Transverse colon (tissue), 4 donors: Measurements from ENCODE around the gene MACO1. TPM values are rescaled to one million over a fixed set of nuclear protein-coding genes. Genes with fewer than 3 reads are reported as not detected.

Experiments used
- DNase-seq: peaks from one replicate; pipeline ENCODE4 v3.0.0-alpha.2; 2019
- H3K27ac ChIP-seq, 4 donors: fragments of 200-600 bp; sonication (generic); 2 replicates each; pipeline ENCODE4 v1.5.1; 2016 to 2018; ENCODE audit warnings: inconsistent platforms in 4 of 4
- H3K27me3 ChIP-seq: fragments of 200-600 bp; sonication (generic); 2 replicates; pipeline ENCODE4 v1.5.1; 2017; ENCODE audit warnings: inconsistent platforms
- H3K36me3 ChIP-seq, 4 donors: fragments of 200-600 bp; sonication (generic); 2 replicates each; pipeline ENCODE4 v1.5.1; 2017 to 2019; ENCODE audit warnings: inconsistent platforms in 4 of 4
- H3K4me1 ChIP-seq, 4 donors: fragments of 200-600 bp; sonication (generic); 2 replicates each; pipeline ENCODE4 v1.5.1; 2017 to 2020; ENCODE audit warnings: inconsistent platforms in 4 of 4
- H3K4me3 ChIP-seq, 4 donors: fragments of 200-600 bp; sonication (generic); 1 replicate in 1 of 4; 2 replicates in 3 of 4; pipeline versions ENCODE4 v1.5.1 to v1.6.1; 2017 to 2019; ENCODE audit warnings: inconsistent platforms in 4 of 4
- H3K9me3 ChIP-seq, 2 donors: fragments of 200-600 bp; sonication (generic); 2 replicates each; pipeline ENCODE4 v1.5.1; 2017 to 2019; ENCODE audit warnings: inconsistent platforms in 2 of 2
- EP300 ChIP-seq: sonication (generic); formaldehyde crosslinking; IDR thresholded peaks from one replicate; pipeline ENCODE4 v1.6.1; 2017; ENCODE audit warnings: antibody characterized with exemption, low read depth
- POLR2A ChIP-seq: fragments of 450-650 bp; IDR thresholded peaks from one replicate; pipeline ENCODE4 v1.6.1; 2016; ENCODE audit warnings: antibody characterized with exemption, mild to moderate bottlenecking, moderate library complexity
- POLR2AphosphoS5 ChIP-seq, 3 donors: sonication (generic); formaldehyde crosslinking; IDR thresholded peaks; one replicate each; pipeline ENCODE4 v1.6.1; 2016; ENCODE audit warnings: antibody characterized with exemption in 3 of 3
- WGBS, 2 donors: methylation state at CpG; one replicate each; pipeline ENCODE4 v1.1.5; 2018; ENCODE audit warnings: low coverage in 1 of 2; 5-methylcytosine and 5-hydroxymethylcytosine counted together
- in situ Hi-C, 4 donors: fragments of 200-750 bp; cut with MboI; loops; one replicate each; pipeline versions ENCODE4 v1.15.0 to v1.15.1; 2017; ENCODE audit warnings: low sequenced_read_pairs in 3 of 4, low pct_ligation_motif_present in 1 of 4, low pct_unique_long_range_greater_than_20kb in 1 of 4
- intact Hi-C: fragments of 100-400 bp; cut with DNase I; formaldehyde crosslinking; loops from one replicate; pipeline ENCODE4 v1.15.1; 2023; ENCODE audit warnings: low total_unique reads
- total RNA-seq, 4 donors: library from RNA; depleted of rRNA; stranded (reverse); fragments of >200 nt; gene quantifications; one replicate each; pipeline ENCODE4 v1.1.0, GENCODE V29; 2016
- TF ChIP-seq, protein P1 (sequence below), 5 experiments: fragments of 200-600 bp in 3 of 5; fragments of 450-650 bp in 2 of 5; sonication (generic) in 3 of 5; IDR thresholded peaks; 1 replicate in 2 of 5; 2 replicates in 3 of 5; pipeline ENCODE4 v1.5.1; 2016 to 2017; ENCODE audit warnings: antibody characterized with exemption in 5 of 5, inconsistent platforms in 3 of 5, mild to moderate bottlenecking in 2 of 5, moderate library complexity in 1 of 5

The MACO1 gene
- total RNA-seq, 4 donors from 2014 or later, result 11.3 to 24.9 (median 19.0) TPM

DNA sequence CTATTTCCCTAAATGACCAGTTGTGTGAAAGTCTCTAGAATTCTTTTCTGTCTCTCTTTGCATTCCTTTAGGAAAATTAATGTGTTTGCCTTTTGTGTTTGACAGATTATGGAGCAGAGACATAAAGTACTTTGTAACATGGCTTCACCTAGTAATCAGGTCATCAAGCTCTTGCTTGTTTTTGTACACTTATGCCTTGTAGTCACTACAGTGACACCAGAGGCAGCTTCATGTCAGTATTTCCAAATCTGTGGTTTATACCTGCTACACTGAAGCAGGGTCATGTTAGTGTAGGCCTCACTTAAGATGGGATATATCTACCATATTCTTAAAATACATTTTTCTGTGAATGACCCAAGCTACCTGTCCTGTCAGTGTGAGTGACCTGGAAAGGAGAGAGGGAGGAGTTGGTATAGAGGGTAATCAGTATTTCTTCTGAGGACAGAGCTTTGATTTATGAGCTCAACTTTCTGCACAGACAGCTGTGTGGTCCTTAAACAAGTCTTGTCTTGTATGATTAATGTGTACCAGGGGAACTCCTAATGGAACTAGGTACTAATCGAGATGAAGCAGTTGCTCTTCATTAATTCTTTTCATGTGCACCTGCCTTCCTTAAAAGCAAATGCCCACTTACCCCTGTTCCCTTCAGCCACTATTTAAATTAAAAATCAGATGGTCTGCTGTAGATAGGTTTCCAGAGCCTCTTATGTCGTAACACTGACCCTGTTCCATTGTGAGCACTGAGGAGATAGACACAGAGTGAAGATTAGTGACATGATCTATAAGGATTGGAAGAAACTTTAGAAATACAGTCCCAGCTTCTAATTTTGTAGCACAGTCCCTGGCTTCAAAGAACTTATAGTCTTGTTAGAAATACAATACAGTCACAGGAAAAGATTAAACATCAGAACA, 45.7 kb downstream of the MACO1 start:
- DNase-seq, result no peak
- intact Hi-C loops, result no loop called here
- H3K4me3 ChIP-seq, result no peak overlapping the region
- no peaks in the 10 kb centered on the region for H3K36me3 ChIP-seq
- TF ChIP-seq, protein P1, sequence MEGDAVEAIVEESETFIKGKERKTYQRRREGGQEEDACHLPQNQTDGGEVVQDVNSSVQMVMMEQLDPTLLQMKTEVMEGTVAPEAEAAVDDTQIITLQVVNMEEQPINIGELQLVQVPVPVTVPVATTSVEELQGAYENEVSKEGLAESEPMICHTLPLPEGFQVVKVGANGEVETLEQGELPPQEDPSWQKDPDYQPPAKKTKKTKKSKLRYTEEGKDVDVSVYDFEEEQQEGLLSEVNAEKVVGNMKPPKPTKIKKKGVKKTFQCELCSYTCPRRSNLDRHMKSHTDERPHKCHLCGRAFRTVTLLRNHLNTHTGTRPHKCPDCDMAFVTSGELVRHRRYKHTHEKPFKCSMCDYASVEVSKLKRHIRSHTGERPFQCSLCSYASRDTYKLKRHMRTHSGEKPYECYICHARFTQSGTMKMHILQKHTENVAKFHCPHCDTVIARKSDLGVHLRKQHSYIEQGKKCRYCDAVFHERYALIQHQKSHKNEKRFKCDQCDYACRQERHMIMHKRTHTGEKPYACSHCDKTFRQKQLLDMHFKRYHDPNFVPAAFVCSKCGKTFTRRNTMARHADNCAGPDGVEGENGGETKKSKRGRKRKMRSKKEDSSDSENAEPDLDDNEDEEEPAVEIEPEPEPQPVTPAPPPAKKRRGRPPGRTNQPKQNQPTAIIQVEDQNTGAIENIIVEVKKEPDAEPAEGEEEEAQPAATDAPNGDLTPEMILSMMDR (IDR thresholded peaks at IDR 0.05), result no peak
- TF ChIP-seq POLR2AphosphoS5 (IDR thresholded peaks at IDR 0.05) (no peak), EP300 (no peak), POLR2A (no peak)
- H3K9me3 ChIP-seq, result no peaks in the 10 kb centered on the region
- in situ Hi-C loops, result no loop called here
- peaks cover 4 to 22% (median 7%) of the 10 kb centered on the region in 4 donors for H3K4me1 ChIP-seq
- no peaks in the 10 kb centered on the region for H3K27me3 ChIP-seq
- WGBS, 2 donors, result 81 to 90% methylated on average over 2 of the region's 2 CpGs
- H3K27ac ChIP-seq, result no peak overlapping the region

DNA sequence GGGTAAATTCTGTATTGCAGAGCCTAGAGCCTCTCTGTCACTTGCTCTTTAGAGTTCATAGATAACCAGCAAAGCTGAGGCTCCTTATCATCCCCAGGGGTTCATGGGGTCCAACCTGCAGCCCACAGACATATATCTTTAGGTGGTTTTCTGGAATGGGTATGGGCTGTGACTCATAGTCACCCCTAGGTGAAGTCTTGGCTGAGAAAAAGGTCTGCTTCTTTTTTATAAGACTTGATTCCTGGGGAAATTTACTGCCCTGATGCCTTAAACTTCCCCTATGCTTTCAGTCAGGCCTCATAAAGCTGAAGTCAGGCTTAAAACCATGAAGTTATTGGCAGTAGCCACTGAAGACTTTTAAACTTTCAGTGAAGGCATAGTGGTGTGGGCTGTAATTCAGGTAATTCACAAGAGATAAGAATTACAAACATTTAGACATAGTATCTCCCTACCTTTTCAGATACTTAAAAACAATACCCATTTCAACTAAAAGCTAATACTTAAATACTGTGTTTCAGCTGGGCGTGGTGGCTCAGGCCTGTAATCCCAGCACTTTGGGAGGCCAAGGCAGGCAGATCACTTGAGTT, 46.8 kb downstream of the MACO1 start:
- 100% methylated on average over 1 of the region's 1 CpG for WGBS, 2 donors
- intact Hi-C loops, result no loop called here
- no peak overlapping the region for H3K27ac ChIP-seq

DNA sequence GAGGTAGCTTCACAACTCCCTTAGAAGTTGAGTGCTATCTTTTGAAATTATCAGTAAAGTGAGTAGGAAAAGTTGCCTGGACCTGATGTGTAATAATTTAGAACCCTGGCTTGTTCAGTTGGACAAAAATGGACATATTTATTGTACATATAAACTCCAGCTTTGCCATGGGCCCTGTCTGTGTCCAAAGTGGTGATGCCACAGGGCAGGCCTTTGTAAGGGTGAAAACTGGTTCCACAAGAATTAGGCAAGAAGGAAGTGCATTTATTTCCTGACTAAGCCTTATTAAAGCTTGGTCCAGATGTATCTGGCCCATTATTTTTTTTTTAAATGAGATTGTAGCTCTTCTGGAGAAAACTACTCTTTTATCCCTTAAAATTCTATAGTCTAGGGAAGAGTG, 47.9 kb downstream of the MACO1 start:
- Histone ChIP-seq H3K9me3 (no peaks in the 10 kb centered on the region), H3K27me3 (no peaks in the 10 kb centered on the region), H3K4me1 (peaks cover 5 to 25% (median 9%) of the 10 kb centered on the region in 4 donors), H3K4me3 (no peak overlapping the region), H3K36me3 (peaks cover 0 to 2% (median 0%) of the 10 kb centered on the region in 4 donors), H3K27ac (no peak overlapping the region)
- TF ChIP-seq, protein P1 (IDR thresholded peaks at IDR 0.05), result no peak
- TF ChIP-seq EP300, result no peak
- TF ChIP-seq POLR2A, result no peak
- no peak for TF ChIP-seq POLR2AphosphoS5 (IDR thresholded peaks at IDR 0.05)
- in situ Hi-C loops (no loop called here), intact Hi-C loops (no loop called here)
- DNase-seq, result no peak

More for the DNA sequence above, 46.8 kb downstream of the MACO1 start:
- Histone ChIP-seq H3K4me3 (no peak overlapping the region), H3K4me1 (peaks cover 4 to 22% (median 7%) of the 10 kb centered on the region in 4 donors), H3K9me3 (no peaks in the 10 kb centered on the region), H3K27me3 (no peaks in the 10 kb centered on the region), H3K36me3 (no peaks in the 10 kb centered on the region)
- TF ChIP-seq EP300, result no peak
- no peak for TF ChIP-seq POLR2A
- TF ChIP-seq, protein P1 (IDR thresholded peaks at IDR 0.05), result no peak
- TF ChIP-seq POLR2AphosphoS5 (IDR thresholded peaks at IDR 0.05), result no peak
- no peak for DNase-seq
- in situ Hi-C loops, result no loop called here

DNA sequence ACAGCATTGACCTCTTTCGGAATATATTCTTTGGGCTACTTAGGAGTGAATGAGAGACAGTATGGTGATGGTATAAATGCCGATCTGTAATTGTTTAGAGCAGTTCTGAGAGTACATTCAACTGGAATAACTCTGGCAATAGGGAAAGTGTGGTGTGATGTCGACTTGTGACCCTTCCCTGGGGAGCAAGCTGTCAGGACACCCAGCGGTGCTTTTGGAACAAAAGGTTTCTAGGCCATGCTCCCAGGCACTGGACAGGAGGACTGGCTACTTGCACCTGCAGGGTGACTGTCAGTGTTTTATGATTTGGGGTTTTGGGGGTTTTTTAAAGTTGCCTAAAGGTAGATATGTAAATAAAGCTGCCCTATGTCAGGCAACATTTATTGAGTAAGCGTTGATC, 50.9 kb downstream of the MACO1 start:
- TF ChIP-seq, protein P1 (IDR thresholded peaks at IDR 0.05), result no peak
- TF ChIP-seq POLR2A (no peak), EP300 (no peak), POLR2AphosphoS5 (IDR thresholded peaks at IDR 0.05) (no peak)
- in situ Hi-C loops, result no loop called here
- no peaks in the 10 kb centered on the region for H3K27me3 ChIP-seq
- WGBS, 2 donors, result 88% methylated on average over 5 of the region's 5 CpGs; no CpG with 5 or more reads in 1 of the 2 donors
- H3K9me3 ChIP-seq, result no peaks in the 10 kb centered on the region
- peaks cover 5 to 40% (median 13%) of the 10 kb centered on the region in 4 donors for H3K4me1 ChIP-seq
- H3K36me3 ChIP-seq, result peaks cover 0 to 9% (median 0%) of the 10 kb centered on the region in 4 donors
- no peak overlapping the region for H3K4me3 ChIP-seq
- no peak overlapping the region for H3K27ac ChIP-seq
- no peak for DNase-seq
- intact Hi-C loops, result no loop called here
